ENCODE data around the gene RASSF8. TPM values are rescaled to one million over a fixed set of nuclear protein-coding genes. Genes with fewer than 3 reads are reported as not detected.

RASSF8 gene
- total and polyA plus RNA-seq, 2 donors (not counting 3 experiments of a cell fraction or from before 2014, with no cell fraction given): 11.1 to 59.3 TPM

- ChIA-PET CTCF (interaction anchor here (0.9 to 1.2 kb wide), 3 partner anchors 12 to 16 kb away, joined by 3 read pairs; no protein-coding TSS in a partner anchor), POLR2A (no interaction called here)
- Histone ChIP-seq H3K27ac (ENCODE audit: insufficient read depth, low read depth, low read length) (no peak overlapping the region), H3K27me3 (ENCODE audit: control insufficient read depth in 2 of 2, insufficient read depth in 2 of 2, low read length in 2 of 2) (no peaks in the 10 kb centered on the region), H3K79me2 (ENCODE audit: control insufficient read depth, insufficient read depth, low read length) (no peaks in the 10 kb centered on the region), H2AFZ (ENCODE audit: low read depth, low read length) (no peak overlapping the region), H3K9me1 (replicated peaks; ENCODE audit: control insufficient read depth, extremely low read depth, insufficient read depth, low read length) (no peaks in the 10 kb centered on the region), H3K9me3 (replicated peaks; ENCODE audit: control insufficient read depth, insufficient read depth, low read length) (no peaks in the 10 kb centered on the region), H3K4me1 (ENCODE audit: control insufficient read depth, extremely low read depth, insufficient read depth, low read length) (no peaks in the 10 kb centered on the region), H3K9ac (replicated peaks; ENCODE audit: extremely low read depth, insufficient read depth, low read length) (no peak overlapping the region), H3K4me3 (replicated peaks in 1 of 3; ENCODE audit: insufficient read depth in 1 of 3, low read depth in 1 of 3, low read length in 3 of 3) (no peak overlapping the region), H3K36me3 (ENCODE audit: control insufficient read depth in 2 of 2, extremely low read depth in 1 of 2, insufficient read depth in 2 of 2, low read length in 2 of 2) (no peaks in the 10 kb centered on the region), H3K4me2 (ENCODE audit: insufficient read depth, low read length) (no peak overlapping the region), H4K20me1 (replicated peaks; ENCODE audit: control insufficient read depth, extremely low read depth, insufficient read depth, low read length) (no peaks in the 10 kb centered on the region)
- no peak for TF ChIP-seq MAX (IDR thresholded peaks at IDR 0.05; ENCODE audit: insufficient read depth, insufficient read length)
- no peak for TF ChIP-seq FOS (IDR thresholded peaks at IDR 0.05; ENCODE audit: borderline replicate concordance, insufficient read depth, low read length)
- TF ChIP-seq GATA2 (IDR thresholded peaks at IDR 0.05; ENCODE audit: insufficient read depth, insufficient read length, low read depth, low read length): no peak
- TF ChIP-seq JUN (IDR thresholded peaks at IDR 0.05; ENCODE audit: borderline replicate concordance, insufficient read depth, insufficient read length, low read depth): no peak
- no peak for TF ChIP-seq POLR2A (IDR thresholded peaks at IDR 0.05; ENCODE audit: low read depth, low read length)
- FAIRE-seq (no peak), DNase-seq (ENCODE audit: low read depth, low spot score) (no peak)
- dilution Hi-C loops (cut with MboI; ENCODE audit: extremely low pct_ligation_motif_present, low sequenced_read_pairs) (no loop called here), intact Hi-C loops (cut with micrococcal nuclease) (no loop called here)
- BruUV-seq (replicated peaks): no TSS peak
Observed at GRCh38 chr12:25937096-25937495, 21.4 kb upstream of the RASSF8 start.

GRCh38 chr12:25938581-25938980 lies 19.9 kb upstream of the RASSF8 start:
- no peaks in the 10 kb centered on the region for H3K27me3 ChIP-seq (ENCODE audit: control insufficient read depth in 2 of 2, insufficient read depth in 2 of 2, low read length in 2 of 2)
- ChIA-PET CTCF (no interaction called here), POLR2A (no interaction called here)
- FAIRE-seq: no peak
- H3K9me3 ChIP-seq (replicated peaks; ENCODE audit: control insufficient read depth, insufficient read depth, low read length): no peaks in the 10 kb centered on the region
- H3K79me2 ChIP-seq (ENCODE audit: control insufficient read depth, insufficient read depth, low read length): no peaks in the 10 kb centered on the region
- no peaks in the 10 kb centered on the region for H3K36me3 ChIP-seq (ENCODE audit: control insufficient read depth in 2 of 2, extremely low read depth in 1 of 2, insufficient read depth in 2 of 2, low read length in 2 of 2)
- H2AFZ ChIP-seq (ENCODE audit: low read depth, low read length): no peak overlapping the region
- no peak overlapping the region for H3K27ac ChIP-seq (ENCODE audit: insufficient read depth, low read depth, low read length)
- H4K20me1 ChIP-seq (replicated peaks; ENCODE audit: control insufficient read depth, extremely low read depth, insufficient read depth, low read length): no peaks in the 10 kb centered on the region
- no peak overlapping the region for H3K4me2 ChIP-seq (ENCODE audit: insufficient read depth, low read length)
- intact Hi-C loops (cut with micrococcal nuclease) (no loop called here), dilution Hi-C loops (cut with MboI; ENCODE audit: extremely low pct_ligation_motif_present, low sequenced_read_pairs) (no loop called here)
- H3K4me1 ChIP-seq (ENCODE audit: control insufficient read depth, extremely low read depth, insufficient read depth, low read length): no peaks in the 10 kb centered on the region
- no peak overlapping the region for H3K4me3 ChIP-seq (replicated peaks in 1 of 3; ENCODE audit: insufficient read depth in 1 of 3, low read depth in 1 of 3, low read length in 3 of 3)
- H3K9me1 ChIP-seq (replicated peaks; ENCODE audit: control insufficient read depth, extremely low read depth, insufficient read depth, low read length): no peaks in the 10 kb centered on the region
- no peak for TF ChIP-seq MAX (IDR thresholded peaks at IDR 0.05; ENCODE audit: insufficient read depth, insufficient read length)
- TF ChIP-seq CTCF (IDR thresholded peaks at IDR 0.05; ENCODE audit: extremely low read depth in 1 of 2, insufficient read depth in 1 of 2, low read depth in 1 of 2, low read length in 2 of 2): no peak
- TF ChIP-seq POLR2A (IDR thresholded peaks at IDR 0.05; ENCODE audit: low read depth, low read length): no peak
- TF ChIP-seq MYC (IDR thresholded peaks at IDR 0.05; ENCODE audit: low read depth, low read length): no peak
- no peak for TF ChIP-seq JUN (IDR thresholded peaks at IDR 0.05; ENCODE audit: borderline replicate concordance, insufficient read depth, insufficient read length, low read depth)
- no peak for TF ChIP-seq FOS (IDR thresholded peaks at IDR 0.05; ENCODE audit: borderline replicate concordance, insufficient read depth, low read length)
- no peak for TF ChIP-seq GATA2 (IDR thresholded peaks at IDR 0.05; ENCODE audit: insufficient read depth, insufficient read length, low read depth, low read length)
- no peak for TF ChIP-seq EZH2 (IDR thresholded peaks at IDR 0.05; ENCODE audit: borderline replicate concordance, low read depth, low read length, severe bottlenecking)
- no peak for TF ChIP-seq POLR2AphosphoS5 (IDR thresholded peaks at IDR 0.05; ENCODE audit: insufficient read depth, low read depth, low read length)
- BruUV-seq (replicated peaks): no TSS peak
- DNase-seq (ENCODE audit: low read depth, low spot score): no peak
- no peak overlapping the region for H3K9ac ChIP-seq (replicated peaks; ENCODE audit: extremely low read depth, insufficient read depth, low read length)

Measured in endothelial cell of umbilical vein (primary cell).